Measurements from ENCODE around the gene ZBTB40.

DNA sequence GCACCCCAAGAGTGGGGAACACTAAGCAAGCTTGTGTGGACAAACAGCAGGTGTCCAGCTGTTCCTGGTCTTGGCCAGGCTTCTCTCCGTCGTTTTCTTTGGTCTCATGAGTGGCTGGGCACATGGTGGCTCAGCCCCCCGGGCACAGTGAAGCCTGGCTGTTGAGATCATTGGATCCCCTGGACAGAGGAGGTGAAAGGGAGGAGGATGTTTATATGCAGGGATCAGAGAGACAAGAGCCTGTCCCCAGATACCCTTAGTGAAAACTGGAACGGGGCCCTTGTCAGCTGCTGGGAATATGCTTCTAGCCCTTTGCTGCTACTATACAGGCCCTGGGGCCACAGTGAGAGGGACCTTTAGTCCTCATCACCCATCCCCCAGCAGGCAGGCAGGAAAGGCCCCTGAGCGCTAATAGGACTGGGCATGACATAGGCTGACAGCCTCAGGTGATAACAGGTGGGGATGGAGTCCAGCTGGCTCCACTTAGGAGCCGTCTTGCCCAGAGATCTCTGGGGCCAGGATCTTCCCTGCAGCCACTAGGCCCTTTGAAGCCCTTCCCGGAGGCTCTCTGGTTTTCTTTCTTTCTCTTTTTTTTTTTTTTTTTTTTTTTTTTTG lies 128.0 kb downstream of the ZBTB40 start:
- TF ChIP-seq, protein P1, sequence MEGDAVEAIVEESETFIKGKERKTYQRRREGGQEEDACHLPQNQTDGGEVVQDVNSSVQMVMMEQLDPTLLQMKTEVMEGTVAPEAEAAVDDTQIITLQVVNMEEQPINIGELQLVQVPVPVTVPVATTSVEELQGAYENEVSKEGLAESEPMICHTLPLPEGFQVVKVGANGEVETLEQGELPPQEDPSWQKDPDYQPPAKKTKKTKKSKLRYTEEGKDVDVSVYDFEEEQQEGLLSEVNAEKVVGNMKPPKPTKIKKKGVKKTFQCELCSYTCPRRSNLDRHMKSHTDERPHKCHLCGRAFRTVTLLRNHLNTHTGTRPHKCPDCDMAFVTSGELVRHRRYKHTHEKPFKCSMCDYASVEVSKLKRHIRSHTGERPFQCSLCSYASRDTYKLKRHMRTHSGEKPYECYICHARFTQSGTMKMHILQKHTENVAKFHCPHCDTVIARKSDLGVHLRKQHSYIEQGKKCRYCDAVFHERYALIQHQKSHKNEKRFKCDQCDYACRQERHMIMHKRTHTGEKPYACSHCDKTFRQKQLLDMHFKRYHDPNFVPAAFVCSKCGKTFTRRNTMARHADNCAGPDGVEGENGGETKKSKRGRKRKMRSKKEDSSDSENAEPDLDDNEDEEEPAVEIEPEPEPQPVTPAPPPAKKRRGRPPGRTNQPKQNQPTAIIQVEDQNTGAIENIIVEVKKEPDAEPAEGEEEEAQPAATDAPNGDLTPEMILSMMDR (IDR thresholded peaks at IDR 0.05), result no peak
- TF ChIP-seq POLR2A (IDR thresholded peaks at IDR 0.05), result no peak
